Measurements from ENCODE around the gene SLC35G3. TPM values are rescaled to one million over a fixed set of nuclear protein-coding genes. Genes with fewer than 3 reads are reported as not detected.
"Not testable (repeated sequence)": the region's sequence is repeated elsewhere in the genome, so short reads cannot be mapped to it uniquely, and the experiment has no call there.

SLC35G3 gene
- total RNA-seq, 5 donors from 2014 or later (not counting 1 experiment from before 2014, with no cell fraction given), result not detected

- Histone ChIP-seq H3K27ac (ENCODE audit: low read length) (no peak overlapping the region), H3K4me3 (ENCODE audit: control insufficient read depth in 1 of 2, extremely low read depth in 1 of 2, low read length in 1 of 2) (no peak overlapping the region), H3K36me3 (ENCODE audit: control insufficient read depth in 2 of 2, extremely low read depth in 1 of 2, insufficient read depth in 1 of 2, low read length in 1 of 2) (no peaks in the 10 kb centered on the region), H3K27me3 (replicated peaks in 1 of 2; ENCODE audit: control insufficient read depth in 2 of 2, extremely low read depth in 1 of 2, insufficient read depth in 2 of 2, low read length in 1 of 2) (peaks cover 0 to 7% of the 10 kb centered on the region in 2 experiments), H3K4me1 (ENCODE audit: control insufficient read depth in 1 of 2, extremely low read depth in 1 of 2, insufficient read depth in 2 of 2, low read length in 2 of 2) (peaks cover 0 to 9% of the 10 kb centered on the region in 2 experiments), H3K9me3 (no peaks in the 10 kb centered on the region)
- Mint-ChIP-seq H3K4me3 (no peak overlapping the region), H3K27ac (no peak overlapping the region), H3K9me3 (no peaks in the 10 kb centered on the region), H3K36me3 (no peaks in the 10 kb centered on the region), H3K27me3 (no peaks in the 10 kb centered on the region), H3K4me1 (peaks cover 6 to 13% (median 10%) of the 10 kb centered on the region in 3 donors)
- 96% methylated on average over 10 of the region's 13 CpGs for WGBS (ENCODE audit: insufficient coverage)
- CTCF ChIA-PET, result no interaction called here
- POLR2A ChIA-PET, result no interaction called here
- no peak for DNase-seq
- no peak for ATAC-seq (replicated peaks in 1 of 4)
Measured at GRCh38 chr17:35154196-35155165, 39.7 kb downstream of the SLC35G3 start.

DNA sequence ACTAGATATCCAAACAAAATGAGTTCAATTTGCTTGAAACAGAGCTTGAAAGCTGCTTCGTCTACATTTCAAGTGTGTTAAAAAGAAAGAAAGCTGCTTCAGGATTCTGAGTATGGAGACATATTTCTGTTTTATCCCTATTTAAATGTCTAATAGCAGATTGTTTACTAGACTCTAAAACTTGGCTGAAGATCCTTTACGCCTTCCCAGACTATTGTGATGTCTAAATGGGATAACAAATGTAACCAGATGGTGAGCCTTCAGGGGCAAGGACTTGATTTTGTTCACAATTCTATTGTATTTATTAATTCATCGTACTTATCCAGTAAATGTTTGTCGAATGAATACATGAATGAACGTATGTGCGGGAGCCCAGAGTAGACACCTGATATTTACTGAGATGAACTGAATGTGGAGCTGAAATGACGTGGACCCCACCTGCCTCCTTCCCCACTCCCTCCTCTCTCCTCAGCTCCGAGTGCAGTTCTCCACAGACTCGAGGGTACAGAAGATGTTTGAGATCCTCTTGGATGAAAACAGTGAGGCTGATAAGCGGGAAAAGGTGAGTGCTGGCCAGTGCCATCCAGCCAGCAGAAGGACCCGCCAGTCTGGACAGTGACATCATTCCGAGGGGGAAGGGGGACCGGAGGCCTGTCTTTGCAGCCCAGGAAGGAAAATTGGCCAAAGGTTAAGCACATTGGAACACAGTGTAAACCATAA, 41.6 kb downstream of the SLC35G3 start:
- H3K4me3 ChIP-seq (ENCODE audit: control insufficient read depth in 1 of 2, extremely low read depth in 1 of 2, low read length in 1 of 2), result no peak overlapping the region
- H3K27ac ChIP-seq (ENCODE audit: low read length), result no peak overlapping the region
- H3K27me3 ChIP-seq (replicated peaks in 1 of 2; ENCODE audit: control insufficient read depth in 2 of 2, extremely low read depth in 1 of 2, insufficient read depth in 2 of 2, low read length in 1 of 2), result peaks cover 0 to 7% of the 10 kb centered on the region in 2 experiments
- no peak overlapping the region for H3K27ac Mint-ChIP-seq
- ChIA-PET CTCF (no interaction called here), POLR2A (interaction anchor here in 1 of 2 donors (0.7 kb wide), 1 partner anchor 7 kb away, joined by 4 read pairs; no protein-coding TSS in a partner anchor)
- no peaks in the 10 kb centered on the region for H3K9me3 ChIP-seq
- H3K36me3 ChIP-seq (ENCODE audit: control insufficient read depth in 2 of 2, extremely low read depth in 1 of 2, insufficient read depth in 1 of 2, low read length in 1 of 2), result no peaks in the 10 kb centered on the region
- no peaks in the 10 kb centered on the region for H3K4me1 ChIP-seq (ENCODE audit: control insufficient read depth in 1 of 2, extremely low read depth in 1 of 2, insufficient read depth in 2 of 2, low read length in 2 of 2)
- 89% methylated on average over 5 of the region's 13 CpGs for WGBS (ENCODE audit: insufficient coverage)
- H3K9me3 Mint-ChIP-seq, result no peaks in the 10 kb centered on the region
- no peak overlapping the region for H3K4me3 Mint-ChIP-seq
- H3K27me3 Mint-ChIP-seq, result no peaks in the 10 kb centered on the region
- DNase-seq (no peak), ATAC-seq (replicated peaks in 1 of 4) (no peak)
- no peaks in the 10 kb centered on the region for H3K4me1 Mint-ChIP-seq
- no peaks in the 10 kb centered on the region for H3K36me3 Mint-ChIP-seq

GRCh38 chr17:35151080-35151479, 43.1 kb downstream of the SLC35G3 start:
- H3K27me3 Mint-ChIP-seq; H3K4me1 Mint-ChIP-seq; POLR2A ChIA-PET; H3K9me3 Mint-ChIP-seq; H3K27me3 ChIP-seq (replicated peaks in 1 of 2; ENCODE audit: control insufficient read depth in 2 of 2, extremely low read depth in 1 of 2, insufficient read depth in 2 of 2, low read length in 1 of 2); H3K27ac Mint-ChIP-seq; H3K36me3 Mint-ChIP-seq; H3K9me3 ChIP-seq; CTCF ChIA-PET; H3K4me3 Mint-ChIP-seq; H3K4me1 ChIP-seq (ENCODE audit: control insufficient read depth in 1 of 2, extremely low read depth in 1 of 2, insufficient read depth in 2 of 2, low read length in 2 of 2); DNase-seq; ATAC-seq (replicated peaks in 1 of 4); H3K36me3 ChIP-seq (ENCODE audit: control insufficient read depth in 2 of 2, extremely low read depth in 1 of 2, insufficient read depth in 1 of 2, low read length in 1 of 2); H3K27ac ChIP-seq (ENCODE audit: low read length); H3K4me3 ChIP-seq (ENCODE audit: control insufficient read depth in 1 of 2, extremely low read depth in 1 of 2, low read length in 1 of 2): not testable (repeated sequence)
- WGBS (ENCODE audit: insufficient coverage), result 94% methylated on average over 23 of the region's 29 CpGs

GRCh38 chr17:35149941-35150340, 44.3 kb downstream of the SLC35G3 start:
- no peak overlapping the region for H3K4me3 ChIP-seq (ENCODE audit: control insufficient read depth in 1 of 2, extremely low read depth in 1 of 2, low read length in 1 of 2)
- no peaks in the 10 kb centered on the region for H3K9me3 ChIP-seq
- DNase-seq, result no peak
- Mint-ChIP-seq H3K4me3 (no peak overlapping the region), H3K9me3 (no peaks in the 10 kb centered on the region), H3K27me3 (no peaks in the 10 kb centered on the region), H3K36me3 (no peaks in the 10 kb centered on the region), H3K4me1 (no peaks in the 10 kb centered on the region), H3K27ac (no peak overlapping the region)
- ChIA-PET POLR2A (interaction anchor here in 1 of 2 donors (0.6 kb wide), 1 partner anchor 441 kb away, joined by 3 read pairs; no protein-coding TSS in a partner anchor), CTCF (no interaction called here)
- no peak for ATAC-seq (replicated peaks in 1 of 4)
- no peak overlapping the region for H3K27ac ChIP-seq (ENCODE audit: low read length)
- H3K36me3 ChIP-seq (ENCODE audit: control insufficient read depth in 2 of 2, extremely low read depth in 1 of 2, insufficient read depth in 1 of 2, low read length in 1 of 2), result no peaks in the 10 kb centered on the region
- no peaks in the 10 kb centered on the region for H3K4me1 ChIP-seq (ENCODE audit: control insufficient read depth in 1 of 2, extremely low read depth in 1 of 2, insufficient read depth in 2 of 2, low read length in 2 of 2)
- peaks cover 0 to 4% of the 10 kb centered on the region in 2 experiments for H3K27me3 ChIP-seq (replicated peaks in 1 of 2; ENCODE audit: control insufficient read depth in 2 of 2, extremely low read depth in 1 of 2, insufficient read depth in 2 of 2, low read length in 1 of 2)
- WGBS (ENCODE audit: insufficient coverage), result 90% methylated on average over 7 of the region's 11 CpGs

GRCh38 chr17:35148144-35148543, 46.0 kb downstream of the SLC35G3 start:
- Histone ChIP-seq H3K27me3 (replicated peaks in 1 of 2; ENCODE audit: control insufficient read depth in 2 of 2, extremely low read depth in 1 of 2, insufficient read depth in 2 of 2, low read length in 1 of 2) (peaks cover 0 to 4% of the 10 kb centered on the region in 2 experiments), H3K4me3 (ENCODE audit: control insufficient read depth in 1 of 2, extremely low read depth in 1 of 2, low read length in 1 of 2) (no peak overlapping the region), H3K27ac (ENCODE audit: low read length) (no peak overlapping the region), H3K9me3 (no peaks in the 10 kb centered on the region), H3K4me1 (ENCODE audit: control insufficient read depth in 1 of 2, extremely low read depth in 1 of 2, insufficient read depth in 2 of 2, low read length in 2 of 2) (no peaks in the 10 kb centered on the region), H3K36me3 (ENCODE audit: control insufficient read depth in 2 of 2, extremely low read depth in 1 of 2, insufficient read depth in 1 of 2, low read length in 1 of 2) (no peaks in the 10 kb centered on the region)
- ATAC-seq (replicated peaks in 1 of 4), result no peak
- no peak for DNase-seq
- Mint-ChIP-seq H3K27ac (no peak overlapping the region), H3K36me3 (no peaks in the 10 kb centered on the region), H3K4me1 (peaks cover 0 to 6% (median 4%) of the 10 kb centered on the region in 3 donors), H3K4me3 (no peak overlapping the region), H3K9me3 (no peaks in the 10 kb centered on the region), H3K27me3 (no peaks in the 10 kb centered on the region)
- CTCF ChIA-PET, result no interaction called here
- POLR2A ChIA-PET, result no interaction called here
- WGBS (ENCODE audit: insufficient coverage), result 100% methylated on average over 1 of the region's 9 CpGs

- H3K4me1 Mint-ChIP-seq, result peaks cover 1 to 7% (median 5%) of the 10 kb centered on the region in 3 donors
- no peak within 1 kb of the TSS for H3K27ac Mint-ChIP-seq
- Histone ChIP-seq H3K27me3 (replicated peaks in 1 of 2; ENCODE audit: control insufficient read depth in 2 of 2, extremely low read depth in 1 of 2, insufficient read depth in 2 of 2, low read length in 1 of 2) (peaks cover 0 to 4% of the 10 kb centered on the region in 2 experiments), H3K27ac (ENCODE audit: low read length) (no peak within 1 kb of the TSS), H3K36me3 (ENCODE audit: control insufficient read depth in 2 of 2, extremely low read depth in 1 of 2, insufficient read depth in 1 of 2, low read length in 1 of 2) (no peaks in the 10 kb centered on the region), H3K9me3 (no peaks in the 10 kb centered on the region), H3K4me1 (ENCODE audit: control insufficient read depth in 1 of 2, extremely low read depth in 1 of 2, insufficient read depth in 2 of 2, low read length in 2 of 2) (peaks cover under 1 to 5% of the 10 kb centered on the region in 2 experiments), H3K4me3 (ENCODE audit: control insufficient read depth in 1 of 2, extremely low read depth in 1 of 2, low read length in 1 of 2) (no peak within 1 kb of the TSS)
- no peak for ATAC-seq (replicated peaks in 1 of 4)
- no peak for DNase-seq
- POLR2A ChIA-PET, result interaction anchor here in 1 of 2 donors (0.6 kb wide), 1 partner anchor 174 kb away, joined by 3 read pairs; no protein-coding TSS in a partner anchor
- no peak within 1 kb of the TSS for H3K4me3 Mint-ChIP-seq
- no peaks in the 10 kb centered on the region for H3K9me3 Mint-ChIP-seq
- CTCF ChIA-PET, result no interaction called here
- H3K36me3 Mint-ChIP-seq, result no peaks in the 10 kb centered on the region
- no peaks in the 10 kb centered on the region for H3K27me3 Mint-ChIP-seq
- WGBS (ENCODE audit: insufficient coverage), result 95% methylated on average over 2 of the region's 4 CpGs
Measured at GRCh38 chr17:35147375-35147905, 46.8 kb downstream of the SLC35G3 start, which contains the start of gene UNC45B. TSS of gene UNC45B (plus strand) at chr17:35147817. CDS start at chr17:35148264, 447 bp downstream.
